WI38 (cell line): ENCODE results near the gene INSIG1.

Experiments
- H3K4me3 ChIP-seq: 2 replicates; pipeline ENCODE4 v1.5.1; 2011; ENCODE audit warnings: low read depth, mild to moderate bottlenecking, control low read depth, low read length
- TF ChIP-seq, protein P1 (sequence below): IDR thresholded peaks from 2 replicates; pipeline ENCODE4 v1.5.1; 2012; ENCODE audit warnings: low read depth, mild to moderate bottlenecking, control low read depth, low read length

INSIG1 gene

DNA sequence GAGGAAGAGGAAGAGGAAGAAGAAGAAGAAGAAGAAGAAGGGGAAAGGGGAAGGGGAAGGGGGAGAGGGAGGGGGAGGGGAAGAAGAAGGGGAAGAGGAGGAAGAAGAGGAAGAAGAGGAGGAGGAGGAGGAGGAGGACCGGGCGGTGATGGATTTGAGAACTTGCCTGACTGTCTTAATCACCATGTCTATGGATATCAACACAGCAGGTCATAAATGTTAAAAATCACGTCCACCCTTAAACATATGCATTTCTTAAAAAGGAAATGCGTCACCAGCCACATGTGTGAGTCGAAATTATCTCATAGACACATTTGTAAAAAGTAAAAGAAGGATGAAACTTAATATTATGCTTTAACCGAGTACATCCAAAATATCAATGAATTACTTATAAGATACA is 42.1 kb upstream of the INSIG1 start:
- H3K4me3 ChIP-seq, result no peak overlapping the region
- TF ChIP-seq, protein P1, sequence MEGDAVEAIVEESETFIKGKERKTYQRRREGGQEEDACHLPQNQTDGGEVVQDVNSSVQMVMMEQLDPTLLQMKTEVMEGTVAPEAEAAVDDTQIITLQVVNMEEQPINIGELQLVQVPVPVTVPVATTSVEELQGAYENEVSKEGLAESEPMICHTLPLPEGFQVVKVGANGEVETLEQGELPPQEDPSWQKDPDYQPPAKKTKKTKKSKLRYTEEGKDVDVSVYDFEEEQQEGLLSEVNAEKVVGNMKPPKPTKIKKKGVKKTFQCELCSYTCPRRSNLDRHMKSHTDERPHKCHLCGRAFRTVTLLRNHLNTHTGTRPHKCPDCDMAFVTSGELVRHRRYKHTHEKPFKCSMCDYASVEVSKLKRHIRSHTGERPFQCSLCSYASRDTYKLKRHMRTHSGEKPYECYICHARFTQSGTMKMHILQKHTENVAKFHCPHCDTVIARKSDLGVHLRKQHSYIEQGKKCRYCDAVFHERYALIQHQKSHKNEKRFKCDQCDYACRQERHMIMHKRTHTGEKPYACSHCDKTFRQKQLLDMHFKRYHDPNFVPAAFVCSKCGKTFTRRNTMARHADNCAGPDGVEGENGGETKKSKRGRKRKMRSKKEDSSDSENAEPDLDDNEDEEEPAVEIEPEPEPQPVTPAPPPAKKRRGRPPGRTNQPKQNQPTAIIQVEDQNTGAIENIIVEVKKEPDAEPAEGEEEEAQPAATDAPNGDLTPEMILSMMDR, result no peak

- H3K4me3 ChIP-seq, result no peak overlapping the region
- TF ChIP-seq, protein P1, result no peak
These were observed 41.5 kb upstream of the INSIG1 start for GRCh38 chr7:155256081-155256760.

DNA sequence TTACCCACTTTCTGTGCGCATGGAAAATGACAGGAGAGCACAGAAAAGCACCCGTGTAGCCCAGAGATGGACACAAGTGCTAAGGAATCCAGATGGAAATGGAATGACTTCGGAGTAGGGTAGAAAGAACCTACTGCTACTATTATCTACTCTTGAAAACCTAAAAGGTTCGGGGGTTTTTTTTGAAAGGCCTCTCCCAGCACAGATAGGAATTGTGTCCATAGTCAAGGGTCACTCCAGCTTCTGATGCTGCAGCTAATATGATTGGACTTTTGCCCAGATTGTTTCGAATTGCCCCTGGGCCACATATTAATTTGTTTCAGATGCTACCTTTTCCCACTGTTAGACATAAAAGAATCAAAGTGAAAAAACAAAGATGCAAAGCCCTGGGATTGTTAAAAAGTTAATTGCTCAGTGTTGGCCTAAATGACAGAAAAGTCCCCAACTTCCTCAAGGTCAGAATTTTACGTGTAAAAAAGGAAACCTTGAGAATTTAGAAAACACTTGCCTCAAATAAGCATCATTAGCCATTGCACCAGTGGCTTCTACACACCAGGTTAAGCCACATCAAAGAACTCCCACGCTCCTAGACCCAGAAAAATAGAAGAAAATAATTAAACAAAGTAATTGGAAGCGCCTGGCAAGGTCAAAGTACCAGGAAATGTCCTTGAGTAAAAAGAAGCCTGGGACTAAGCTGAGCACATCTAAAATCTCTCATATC is 40.8 kb upstream of the INSIG1 start:
- no peak overlapping the region for H3K4me3 ChIP-seq
- TF ChIP-seq, protein P1, result no peak

DNA sequence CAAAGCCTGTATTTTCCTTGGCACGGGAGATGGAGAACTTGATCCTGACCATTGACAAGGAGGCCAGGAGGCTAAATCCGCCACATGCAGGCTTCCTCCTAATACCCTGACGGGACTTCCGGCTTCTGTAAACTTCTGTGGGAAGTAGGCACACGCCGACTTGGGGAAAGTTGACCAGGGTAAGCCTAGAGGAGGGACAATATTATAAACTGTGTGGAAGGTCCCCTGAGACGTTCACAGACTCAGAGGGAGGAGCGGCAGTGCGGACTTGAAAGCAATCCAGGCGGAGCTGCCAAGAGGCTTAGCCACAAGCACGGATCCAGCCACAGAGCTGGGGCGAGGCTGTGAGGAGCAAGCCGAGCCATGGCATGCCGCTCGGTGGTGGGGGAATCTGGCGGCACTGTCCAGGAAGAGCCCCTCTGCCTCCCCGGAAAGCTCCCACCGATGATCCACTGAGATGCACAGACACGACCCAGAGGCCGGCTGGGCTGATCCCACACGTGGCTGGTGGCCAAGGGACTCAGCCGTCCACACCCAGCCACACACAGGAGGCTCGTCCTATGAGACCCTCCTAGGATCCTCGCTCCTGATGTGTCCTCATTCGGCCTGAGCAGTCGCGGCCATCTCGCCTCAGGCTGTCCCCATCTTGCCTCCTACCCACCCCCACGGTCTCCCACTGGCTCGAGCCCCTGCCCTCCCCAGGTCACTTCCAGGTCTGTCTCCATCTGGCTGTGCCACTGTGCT is 40.0 kb upstream of the INSIG1 start:
- H3K4me3 ChIP-seq, result no peak overlapping the region
- TF ChIP-seq, protein P1, result no peak

- H3K4me3 ChIP-seq, result no peak overlapping the region
- TF ChIP-seq, protein P1, result no peak
These were observed 39.5 kb upstream of the INSIG1 start for GRCh38 chr7:155258226-155258560.

- TF ChIP-seq, protein P1, result no peak
- no peak overlapping the region for H3K4me3 ChIP-seq
These were observed 37.7 kb upstream of the INSIG1 start for GRCh38 chr7:155259866-155260497.
